Keratinocyte (primary cell): Measurements from ENCODE around the gene SDK2.

Source experiments
- EZH2 ChIP-seq: IDR thresholded peaks from one replicate; pipeline ENCODE4 v1.6.1; 2012; ENCODE audit warnings: inconsistent platforms, mild to moderate bottlenecking, low read length, moderate library complexity
- TF ChIP-seq, protein P1 (sequence below), 3 experiments: IDR thresholded peaks in 1 of 3; conservative IDR thresholded peaks in 1 of 3; optimal IDR thresholded peaks in 1 of 3; 2 replicates in 2 of 3; 3 replicates in 1 of 3; pipeline versions ENCODE3 to v1.5.1; 2011; ENCODE audit warnings: low read length in 3 of 3, mild to moderate bottlenecking in 3 of 3, moderate library complexity in 2 of 3, control low read depth in 1 of 3, inconsistent platforms in 1 of 3; ENCODE audit not compliant: insufficient read depth in 2 of 3; ENCODE audit errors: extremely low read depth in 1 of 3

- TF ChIP-seq, protein P1, sequence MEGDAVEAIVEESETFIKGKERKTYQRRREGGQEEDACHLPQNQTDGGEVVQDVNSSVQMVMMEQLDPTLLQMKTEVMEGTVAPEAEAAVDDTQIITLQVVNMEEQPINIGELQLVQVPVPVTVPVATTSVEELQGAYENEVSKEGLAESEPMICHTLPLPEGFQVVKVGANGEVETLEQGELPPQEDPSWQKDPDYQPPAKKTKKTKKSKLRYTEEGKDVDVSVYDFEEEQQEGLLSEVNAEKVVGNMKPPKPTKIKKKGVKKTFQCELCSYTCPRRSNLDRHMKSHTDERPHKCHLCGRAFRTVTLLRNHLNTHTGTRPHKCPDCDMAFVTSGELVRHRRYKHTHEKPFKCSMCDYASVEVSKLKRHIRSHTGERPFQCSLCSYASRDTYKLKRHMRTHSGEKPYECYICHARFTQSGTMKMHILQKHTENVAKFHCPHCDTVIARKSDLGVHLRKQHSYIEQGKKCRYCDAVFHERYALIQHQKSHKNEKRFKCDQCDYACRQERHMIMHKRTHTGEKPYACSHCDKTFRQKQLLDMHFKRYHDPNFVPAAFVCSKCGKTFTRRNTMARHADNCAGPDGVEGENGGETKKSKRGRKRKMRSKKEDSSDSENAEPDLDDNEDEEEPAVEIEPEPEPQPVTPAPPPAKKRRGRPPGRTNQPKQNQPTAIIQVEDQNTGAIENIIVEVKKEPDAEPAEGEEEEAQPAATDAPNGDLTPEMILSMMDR (optimal IDR thresholded peaks at IDR 0.05 in 1 of 3, IDR thresholded peaks at IDR 0.05 in 1 of 3, conservative IDR thresholded peaks at IDR 0.05 in 1 of 3; ENCODE audit: extremely low read depth in 1 of 3, insufficient read depth in 2 of 3, low read length in 3 of 3): no peak
- TF ChIP-seq EZH2: no peak
These were observed 207.3 kb downstream of the SDK2 start for GRCh38 chr17:73436954-73437353.
